Common myeloid progenitor, CD34-positive (primary cell): ENCODE results near the gene ZNF300.
A peak's percentile ranks its signal among the peaks of the same experiment; 100 is the strongest.
"Not testable (repeated sequence)": the region's sequence is repeated elsewhere in the genome, so short reads cannot be mapped to it uniquely, and the experiment has no call there.

Source experiments
- CTCF ChIA-PET: fragments of 350-600 bp; sonication (Branson Sonifier 250); formaldehyde crosslinking; loops from one replicate; lab custom pipeline; 2021; ENCODE audit warnings: antibody characterized with exemption; lab: Charles Lee
- POLR2A ChIA-PET: fragments of 350-600 bp; sonication (Branson Sonifier 250); formaldehyde crosslinking; loops from one replicate; lab custom pipeline; 2021; ENCODE audit warnings: antibody characterized with exemption; lab: Charles Lee
- DNase-seq, 3 donors: peaks; one replicate each; pipeline versions ENCODE4 v3.0.0 to v3.0.0-alpha.2; 2013
- H3K27ac ChIP-seq, 2 experiments: 1 replicate in 1 of 2; 2 replicates in 1 of 2; pipeline ENCODE4 v1.7.0; 2013; ENCODE audit warnings: inconsistent platforms in 2 of 2, low read length in 2 of 2, mild to moderate bottlenecking in 2 of 2, low read depth in 1 of 2, moderate library complexity in 1 of 2; ENCODE audit not compliant: severe bottlenecking in 2 of 2, insufficient read depth in 1 of 2, poor library complexity in 1 of 2
- H3K27me3 ChIP-seq, 5 experiments: replicated peaks in 2 of 5; 1 replicate in 3 of 5; 2 replicates in 2 of 5; pipeline versions ENCODE4 v1.6.1 to v1.7.0; 2013; ENCODE audit warnings: low read length in 4 of 5, mild to moderate bottlenecking in 2 of 5, moderate library complexity in 2 of 5, inconsistent platforms in 1 of 5; ENCODE audit not compliant: insufficient read depth in 5 of 5, control insufficient read depth in 4 of 5
- H3K36me3 ChIP-seq, 4 experiments: 1 replicate in 2 of 4; 2 replicates in 2 of 4; pipeline versions ENCODE4 v1.6.1 to v1.7.0; 2013; ENCODE audit warnings: low read length in 3 of 4, control low read depth in 1 of 4, mild to moderate bottlenecking in 1 of 4; ENCODE audit not compliant: control insufficient read depth in 4 of 4, insufficient read depth in 4 of 4
- H3K4me1 ChIP-seq, 4 experiments: 1 replicate in 3 of 4; 2 replicates in 1 of 4; pipeline versions ENCODE4 v1.6.1 to v1.7.1; 2013; ENCODE audit warnings: low read length in 3 of 4, mild to moderate bottlenecking in 3 of 4, control low read depth in 1 of 4, inconsistent platforms in 1 of 4, moderate library complexity in 1 of 4; ENCODE audit not compliant: control insufficient read depth in 4 of 4, insufficient read depth in 4 of 4; ENCODE audit errors: control extremely low read depth in 1 of 4
- H3K4me3 ChIP-seq, 7 experiments: 1 replicate in 4 of 7; 2 replicates in 3 of 7; pipeline versions ENCODE4 v1.5.1 to v1.7.0; 2013; ENCODE audit warnings: mild to moderate bottlenecking in 7 of 7, low read length in 6 of 7, moderate library complexity in 6 of 7, inconsistent platforms in 2 of 7, low read depth in 2 of 7, control low read depth in 1 of 7; ENCODE audit not compliant: insufficient read depth in 4 of 7, control insufficient read depth in 1 of 7; ENCODE audit errors: extremely low read depth in 1 of 7
- H3K9me3 ChIP-seq, 5 experiments: 1 replicate in 4 of 5; 2 replicates in 1 of 5; pipeline versions ENCODE4 v1.6.1 to v1.7.1; 2013; ENCODE audit warnings: low read length in 4 of 5, mild to moderate bottlenecking in 2 of 5, inconsistent platforms in 1 of 5, low read depth in 1 of 5, moderate library complexity in 1 of 5; ENCODE audit not compliant: control insufficient read depth in 4 of 5, insufficient read depth in 2 of 5; ENCODE audit errors: control extremely low read depth in 1 of 5
- WGBS: methylation state at CpG from one replicate; pipeline ENCODE4 v1.1.5; 2013; ENCODE audit not compliant: insufficient coverage; 5-methylcytosine and 5-hydroxymethylcytosine counted together

Gene ZNF300

DNA sequence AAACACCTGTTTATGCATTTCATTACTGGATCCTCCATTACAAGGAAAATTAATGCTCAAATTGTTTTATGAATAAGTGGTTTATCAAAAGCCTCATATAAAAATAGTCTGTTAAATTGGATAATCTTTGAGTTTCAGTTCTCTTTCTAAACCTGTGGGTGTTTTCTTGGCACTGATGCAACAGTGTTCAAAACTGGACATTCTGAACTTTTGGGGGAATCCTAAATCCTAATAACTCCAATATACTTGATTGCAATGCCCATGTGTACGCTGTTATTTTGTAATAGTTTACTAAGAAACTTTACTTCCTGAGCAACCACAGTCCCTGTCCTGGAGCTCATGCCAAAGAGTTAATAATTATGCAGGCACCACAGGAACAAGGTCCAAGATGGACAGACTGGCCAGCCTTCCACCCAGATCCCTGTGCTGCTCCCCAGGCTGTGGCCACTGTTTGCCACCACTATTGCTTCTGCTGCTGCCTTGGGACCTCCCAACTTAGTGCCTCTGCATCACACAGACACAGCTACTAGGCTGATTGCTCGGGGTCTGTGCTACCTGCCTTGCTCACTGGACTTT lies 44.4 kb downstream of the ZNF300 start:
- DNase-seq: no peak
- 86% methylated on average over 1 of the region's 2 CpGs for WGBS
- Histone ChIP-seq H3K4me1 (no peaks in the 10 kb centered on the region), H3K36me3 (no peaks in the 10 kb centered on the region), H3K9me3 (peaks cover 2 to 32% (median 3%) of the 10 kb centered on the region in 5 experiments), H3K4me3 (no peak overlapping the region), H3K27me3 (no peaks in the 10 kb centered on the region), H3K27ac (no peak overlapping the region)
- POLR2A ChIA-PET: no interaction called here
- CTCF ChIA-PET: interaction anchor here (0.9 kb wide), 1 partner anchor 144 kb away, joined by 3 read pairs; no protein-coding TSS in a partner anchor

DNA sequence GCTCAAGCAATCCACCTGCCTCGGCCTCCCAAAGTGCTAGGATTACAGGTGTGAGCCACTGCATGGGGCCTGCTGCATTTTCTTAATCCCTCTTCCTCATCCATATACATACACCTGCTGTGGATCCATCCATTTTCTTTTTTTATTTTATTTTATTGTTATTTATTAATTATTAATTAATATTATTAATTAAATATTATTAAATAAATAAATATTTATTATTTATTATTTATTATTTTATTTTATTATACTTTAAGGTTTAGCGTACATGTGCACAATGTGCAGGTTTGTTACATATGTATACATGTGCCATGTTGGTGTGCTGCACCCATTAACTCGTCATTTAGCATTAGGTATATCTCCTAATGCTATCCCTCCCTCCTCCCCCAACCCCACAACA lies 48.1 kb downstream of the ZNF300 start:
- POLR2A ChIA-PET, H3K4me3 ChIP-seq, H3K27ac ChIP-seq, DNase-seq, CTCF ChIA-PET, H3K36me3 ChIP-seq, H3K27me3 ChIP-seq, H3K4me1 ChIP-seq: not testable (repeated sequence)
- WGBS: 100% methylated on average over 1 of the region's 3 CpGs
- peaks cover 0 to 20% (median 8%) of the 10 kb centered on the region in 5 experiments for H3K9me3 ChIP-seq

DNA sequence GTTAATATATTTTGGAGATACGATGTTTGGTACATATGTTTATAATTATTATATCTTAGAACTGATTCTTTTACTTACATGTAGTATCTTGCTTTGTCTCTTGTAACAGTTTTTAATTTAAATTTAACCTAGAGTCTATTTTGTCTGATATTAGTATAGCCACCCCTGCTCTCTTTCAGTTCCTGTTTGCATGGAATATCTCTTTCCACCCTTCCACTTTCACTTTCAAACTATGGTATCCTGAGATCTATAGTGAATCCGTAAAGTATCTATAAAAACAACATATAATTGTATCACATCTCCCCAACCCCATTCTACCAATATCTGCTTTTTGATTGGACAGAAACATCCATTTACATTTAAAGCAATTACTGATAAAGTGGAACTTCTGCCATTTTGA lies 51.2 kb downstream of the ZNF300 start:
- no peak overlapping the region for H3K27ac ChIP-seq
- H3K9me3 ChIP-seq: peaks cover 0 to 10% (median 2%) of the 10 kb centered on the region in 5 experiments
- POLR2A ChIA-PET: no interaction called here
- no peak overlapping the region for H3K4me3 ChIP-seq
- no peak for DNase-seq
- no peaks in the 10 kb centered on the region for H3K4me1 ChIP-seq
- H3K36me3 ChIP-seq: no peaks in the 10 kb centered on the region
- H3K27me3 ChIP-seq: no peaks in the 10 kb centered on the region
- CTCF ChIA-PET: interaction anchor here (0.5 kb wide), 1 partner anchor 164 kb away, joined by 3 read pairs; no protein-coding TSS in a partner anchor
- WGBS: no CpG with 5 or more reads among the region's 2 CpGs

DNA sequence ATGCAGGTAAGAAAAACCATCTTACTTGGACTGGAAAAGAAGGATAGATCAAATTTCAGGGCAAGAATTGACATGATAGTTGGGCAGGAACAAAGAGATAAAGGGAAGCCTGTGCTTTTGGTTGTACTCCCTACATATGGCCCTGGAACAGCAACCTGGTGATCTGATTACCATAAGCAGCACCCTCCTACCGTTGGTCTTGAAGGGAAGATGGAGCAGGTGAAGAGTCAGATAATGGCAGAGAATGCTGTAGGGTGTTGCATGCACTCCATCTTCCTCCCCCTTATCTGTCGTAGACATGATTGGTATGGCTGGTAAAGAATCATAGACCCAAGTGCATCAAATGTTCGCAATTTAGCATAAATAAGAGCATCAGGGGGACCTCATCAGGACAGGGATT lies 53.7 kb downstream of the ZNF300 start:
- DNase-seq: no peak
- Histone ChIP-seq H3K36me3 (no peaks in the 10 kb centered on the region), H3K4me3 (no peak overlapping the region), H3K4me1 (peaks cover 0 to 13% (median 9%) of the 10 kb centered on the region in 4 experiments), H3K9me3 (peaks cover 0 to 10% (median 2%) of the 10 kb centered on the region in 5 experiments), H3K27ac (no peak overlapping the region), H3K27me3 (no peaks in the 10 kb centered on the region)
- ChIA-PET CTCF (interaction anchor here (2.2 kb wide), 1 partner anchor 72 kb away, joined by 9 read pairs; the partner anchor contains the start of gene SMIM3), POLR2A (no interaction called here)
- WGBS: 75% methylated on average over 2 of the region's 3 CpGs

DNA sequence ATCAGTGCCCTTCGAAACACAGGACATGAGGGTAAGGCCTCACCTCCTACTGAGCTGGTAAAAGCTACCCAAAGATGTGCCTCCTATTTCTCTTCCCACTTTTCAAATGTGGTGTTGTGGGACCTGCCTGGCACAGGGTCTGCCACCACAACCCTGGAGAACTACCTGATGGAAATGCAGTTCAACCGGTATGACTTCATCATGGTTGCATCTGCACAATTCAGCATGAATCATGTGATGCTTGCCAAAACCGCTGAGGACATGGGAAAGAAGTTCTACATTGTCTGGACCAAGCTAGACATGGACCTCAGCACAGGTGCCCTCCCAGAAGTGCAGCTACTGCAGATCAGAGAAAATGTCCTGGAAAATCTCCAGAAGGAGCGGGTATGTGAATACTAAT lies 56.5 kb downstream of the ZNF300 start:
- Histone ChIP-seq H3K9me3 (no peaks in the 10 kb centered on the region), H3K36me3 (no peaks in the 10 kb centered on the region), H3K4me1 (peaks cover 0 to 13% (median 9%) of the 10 kb centered on the region in 4 experiments), H3K27me3 (no peaks in the 10 kb centered on the region), H3K4me3 (no peak overlapping the region), H3K27ac (no peak overlapping the region)
- WGBS: 84% methylated on average over 3 of the region's 4 CpGs
- DNase-seq: no peak
- CTCF ChIA-PET: interaction anchor here (0.8 to 5.8 kb wide), 14 partner anchors 27 to 288 kb away, joined by 3 to 72 read pairs (median 7); partner anchors contain the start of genes DCTN4, MYOZ3 and SMIM3
- POLR2A ChIA-PET: no interaction called here

DNA sequence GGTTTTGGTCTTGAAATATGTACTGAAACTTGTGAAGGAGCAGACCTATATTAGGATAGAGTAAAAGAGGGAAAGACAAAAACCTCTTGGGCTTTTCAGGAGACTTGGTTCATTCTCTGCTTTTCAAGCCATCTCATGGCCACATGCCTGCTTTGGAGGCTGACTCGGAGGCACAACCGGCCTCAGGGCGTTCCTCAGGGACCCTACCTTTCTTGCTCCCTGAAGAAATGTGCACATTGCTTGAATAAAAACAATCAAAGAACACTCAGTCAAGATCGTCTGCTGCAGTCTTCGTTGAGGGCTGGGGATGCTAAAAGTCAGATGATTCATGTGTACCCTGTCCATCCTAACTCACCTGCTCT lies 57.5 kb downstream of the ZNF300 start:
- POLR2A ChIA-PET: no interaction called here
- Histone ChIP-seq H3K4me3 (peak overlapping the region in 1 of 7 experiments; percentile 2), H3K27ac (no peak overlapping the region), H3K9me3 (no peaks in the 10 kb centered on the region), H3K27me3 (no peaks in the 10 kb centered on the region), H3K4me1 (peaks cover 0 to 13% (median 9%) of the 10 kb centered on the region in 4 experiments), H3K36me3 (no peaks in the 10 kb centered on the region)
- 42% methylated on average over 3 of the region's 5 CpGs for WGBS
- CTCF ChIA-PET: interaction anchor here (0.9 to 5.8 kb wide), 23 partner anchors 11 to 287 kb away, joined by 3 to 72 read pairs (median 5); partner anchors contain the start of genes DCTN4, MYOZ3, RBM22 and SMIM3
- DNase-seq: no peak

DNA sequence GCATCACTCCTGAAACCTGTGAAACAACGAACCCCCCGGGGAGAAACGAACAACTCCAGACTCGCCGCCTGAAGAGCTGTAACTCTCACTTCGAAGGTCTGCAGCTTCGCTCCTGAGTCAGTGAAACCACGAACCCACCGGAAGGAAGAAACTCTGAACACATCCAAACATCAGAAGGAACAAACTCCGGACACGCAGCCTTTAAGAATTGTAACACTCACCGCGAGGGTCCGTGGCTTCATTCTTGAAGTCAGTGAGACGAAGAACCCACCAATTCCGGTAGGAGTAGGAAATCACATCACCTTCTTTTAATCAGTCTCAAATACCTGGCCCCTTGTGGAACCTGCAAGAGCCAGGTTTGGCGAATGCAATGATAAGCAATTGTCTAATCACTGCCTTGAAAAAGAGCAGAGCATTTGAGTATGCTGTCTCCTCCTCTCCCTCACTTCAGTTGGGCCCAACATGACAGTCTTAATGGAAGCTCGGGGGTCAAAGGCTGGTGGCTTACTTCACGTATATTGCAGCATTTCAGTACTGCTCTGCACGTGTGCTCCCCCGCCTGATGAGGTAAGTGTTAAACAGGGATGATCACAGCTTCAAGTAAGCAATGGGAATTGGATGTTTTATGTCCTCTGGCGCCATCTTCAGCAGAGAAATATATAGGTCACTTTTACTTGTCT lies 58.0 kb downstream of the ZNF300 start:
- Histone ChIP-seq H3K27me3 (no peaks in the 10 kb centered on the region), H3K27ac (no peak overlapping the region), H3K9me3 (no peaks in the 10 kb centered on the region), H3K36me3 (no peaks in the 10 kb centered on the region), H3K4me1 (peaks cover 0 to 13% (median 9%) of the 10 kb centered on the region in 4 experiments), H3K4me3 (peak overlapping the region in 5 of 7 experiments; percentile 15 to 62 (median 45))
- WGBS: 19% methylated on average over 14 of the region's 22 CpGs
- DNase-seq: peak; percentile 92 to 96 (median 95)
- POLR2A ChIA-PET: interaction anchor here (0.6 to 1.7 kb wide), 2 partner anchors 48 to 67 kb away, joined by 3 read pairs; no protein-coding TSS in a partner anchor
- CTCF ChIA-PET: interaction anchor here (0.7 to 5.8 kb wide), 26 partner anchors 10 to 449 kb away, joined by 3 to 72 read pairs (median 5); partner anchors contain the start of genes DCTN4, RBM22 and SMIM3
